ENCODE measurements around the gene RALBP1. TPM values are rescaled to one million over a fixed set of nuclear protein-coding genes. Genes with fewer than 3 reads are reported as not detected.

Gene RALBP1
- polyA plus RNA-seq, 3 donors: 12.8 to 45.7 (median 25.7) TPM

- WGBS, 3 donors: 94 to 97% (median 94%) methylated on average over 11 of the region's 11 CpGs
- H3K27ac ChIP-seq (ENCODE audit: low read depth, low read length): no peak overlapping the region
These were observed 59.5 kb downstream of the RALBP1 start for GRCh38 chr18:9534844-9535243.

DNA sequence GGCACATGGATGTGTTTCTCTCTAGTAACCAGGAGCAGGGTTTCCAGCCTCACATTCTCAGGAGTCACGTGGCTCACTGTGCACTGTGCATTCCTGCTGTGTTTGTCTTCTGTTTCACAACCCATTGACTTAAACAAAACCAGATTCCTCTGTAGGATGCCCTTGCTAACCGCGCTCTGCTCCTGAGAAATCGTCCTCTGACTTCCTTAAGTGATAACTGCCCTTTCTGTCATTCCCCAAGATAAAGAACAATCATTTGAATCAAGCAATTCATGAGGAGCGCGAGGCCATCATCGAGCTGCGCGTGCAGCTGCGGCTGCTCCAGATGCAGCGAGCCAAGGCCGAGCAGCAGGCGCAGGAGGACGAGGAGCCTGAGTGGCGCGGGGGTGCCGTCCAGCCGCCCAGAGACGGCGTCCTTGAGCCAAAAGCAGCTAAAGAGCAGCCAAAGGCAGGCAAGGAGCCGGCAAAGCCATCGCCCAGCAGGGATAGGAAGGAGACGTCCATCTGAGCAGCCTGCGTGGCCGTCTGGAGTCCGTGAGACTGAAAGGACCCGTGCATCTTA lies 60.2 kb downstream of the RALBP1 start:
- WGBS, 3 donors: 85 to 94% (median 87%) methylated on average over 27 of the region's 27 CpGs
- H3K27ac ChIP-seq (ENCODE audit: low read depth, low read length): no peak overlapping the region

- no peak overlapping the region for H3K27ac ChIP-seq (ENCODE audit: low read depth, low read length)
- WGBS, 3 donors: 95 to 96% (median 95%) methylated on average over 17 to 19 of the region's 24 CpGs
These were observed 61.2 kb downstream of the RALBP1 start for GRCh38 chr18:9536354-9537152.

DNA sequence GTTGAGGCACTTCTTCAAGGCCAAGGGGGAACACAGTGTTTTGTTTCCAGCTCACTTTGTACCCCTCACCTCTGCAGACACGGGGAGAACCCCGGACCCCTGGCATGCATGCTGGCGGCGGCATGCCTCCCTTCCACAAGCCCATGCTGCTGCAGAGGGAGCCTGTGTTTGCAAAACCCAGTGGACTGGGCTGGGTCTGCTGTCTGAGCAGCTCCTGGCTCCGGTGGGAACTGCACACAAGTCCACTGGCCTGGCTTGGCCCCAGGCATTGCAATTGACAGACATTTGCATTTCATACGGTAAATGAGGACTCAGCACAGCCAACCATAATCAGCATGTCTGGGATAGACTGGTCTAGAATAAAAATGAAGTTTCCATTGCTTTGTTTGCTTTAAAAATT lies 62.4 kb downstream of the RALBP1 start:
- no peak overlapping the region for H3K27ac ChIP-seq (ENCODE audit: low read depth, low read length)
- WGBS, 3 donors: 60 to 91% (median 86%) methylated on average over 6 of the region's 6 CpGs

DNA sequence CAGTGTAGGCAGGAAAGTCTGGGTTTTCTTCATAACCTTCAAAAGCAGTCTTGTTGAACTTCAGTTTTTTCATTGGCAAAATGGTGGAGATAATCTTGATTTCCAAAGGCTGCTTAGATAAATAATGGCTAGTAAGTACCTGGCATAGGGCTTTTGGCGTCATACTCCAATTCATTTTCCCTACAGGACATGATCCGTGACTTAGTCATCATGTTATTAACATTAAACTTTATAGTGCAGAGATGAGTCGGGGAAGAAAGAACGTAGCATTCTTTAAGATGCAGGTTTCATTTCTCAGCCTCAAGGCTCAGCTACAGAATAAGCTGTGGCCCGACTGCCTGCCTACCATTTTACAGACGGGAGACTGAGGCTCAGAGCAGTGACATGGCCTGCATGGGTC lies 64.0 kb downstream of the RALBP1 start:
- WGBS, 3 donors: 93 to 98% (median 95%) methylated on average over 6 of the region's 6 CpGs
- no peak overlapping the region for H3K27ac ChIP-seq (ENCODE audit: low read depth, low read length)

DNA sequence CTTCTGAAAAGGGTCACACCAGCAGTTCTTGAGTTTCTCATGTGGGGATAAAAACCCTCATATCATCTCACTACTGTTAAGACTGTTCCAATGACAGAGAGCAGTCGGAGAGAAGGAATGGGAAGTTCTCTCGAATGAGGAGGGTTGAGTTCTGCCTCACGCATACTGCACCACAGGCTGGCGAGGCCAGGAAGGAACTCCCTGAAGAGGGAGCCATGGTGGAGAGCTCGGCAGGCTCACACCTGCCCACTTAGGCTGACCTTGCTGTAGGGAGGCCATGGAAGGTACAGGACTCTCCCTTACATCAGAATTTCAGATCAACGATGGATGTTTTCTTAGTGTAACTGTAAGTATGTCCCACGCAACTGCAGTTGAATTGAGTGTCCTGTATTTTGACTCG lies 64.6 kb downstream of the RALBP1 start:
- 90 to 92% (median 91%) methylated on average over 8 of the region's 8 CpGs for WGBS, 3 donors
- H3K27ac ChIP-seq (ENCODE audit: low read depth, low read length): no peak overlapping the region

DNA sequence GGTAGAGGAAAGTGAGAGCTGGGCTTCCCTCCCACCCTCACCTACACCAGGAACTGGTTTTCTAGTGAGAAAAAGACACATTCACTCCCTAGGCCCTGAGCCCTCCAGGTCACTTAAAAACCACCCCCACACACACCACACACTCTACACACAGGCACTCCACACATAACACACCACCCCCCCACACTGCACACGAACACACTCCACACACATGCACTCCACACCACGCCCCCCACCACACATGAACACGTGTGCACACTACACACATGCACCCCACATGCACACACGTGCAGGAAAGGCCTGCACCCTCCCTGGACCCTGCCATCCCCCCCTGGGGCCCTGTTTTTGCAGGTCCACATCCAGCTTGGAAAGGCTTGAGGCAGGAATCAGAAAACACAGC lies 67.6 kb downstream of the RALBP1 start:
- WGBS, 3 donors: 67 to 87% (median 85%) methylated on average over 4 of the region's 4 CpGs
- H3K27ac ChIP-seq (ENCODE audit: low read depth, low read length): no peak overlapping the region

DNA sequence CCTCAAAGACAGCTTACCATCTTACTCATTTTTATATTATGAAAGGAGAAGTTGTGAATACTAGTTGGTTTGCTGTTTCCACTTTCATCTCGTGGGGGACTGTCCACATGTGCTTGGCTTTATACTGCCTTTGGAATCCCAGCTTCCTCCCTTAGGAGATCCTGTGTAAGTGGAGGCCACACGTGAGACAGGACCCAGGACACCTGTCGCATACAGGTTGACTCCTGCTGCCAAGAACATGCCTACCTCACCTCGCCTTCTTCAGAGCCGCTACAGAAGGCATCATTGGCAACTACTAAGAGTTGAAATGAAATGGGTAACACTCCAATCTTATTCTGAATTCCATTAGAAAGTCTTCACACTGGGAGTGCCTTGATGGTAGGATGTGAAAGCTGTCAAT lies 69.7 kb downstream of the RALBP1 start:
- H3K27ac ChIP-seq (ENCODE audit: low read depth, low read length): no peak overlapping the region
- 79 to 84% (median 79%) methylated on average over 5 of the region's 5 CpGs for WGBS, 3 donors

DNA sequence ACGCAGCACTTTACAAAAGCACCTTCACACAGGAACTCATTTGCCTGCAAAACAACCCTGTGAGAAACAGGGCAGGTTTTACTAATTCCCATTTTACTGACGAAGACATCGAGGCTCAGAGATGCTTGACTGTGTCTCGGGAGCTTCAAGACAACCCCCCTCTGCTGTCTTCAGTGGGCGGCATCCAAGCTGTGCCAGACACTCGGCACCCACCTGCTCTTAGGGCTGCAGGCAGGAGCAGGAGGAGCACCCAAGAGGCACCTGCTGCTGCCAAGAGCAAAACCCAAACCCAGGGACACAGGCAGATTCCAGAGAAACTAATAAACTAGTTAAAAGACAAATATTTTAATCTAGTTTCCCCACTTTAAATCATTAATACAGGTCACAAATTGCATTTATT lies 71.2 kb downstream of the RALBP1 start:
- H3K27ac ChIP-seq (ENCODE audit: low read depth, low read length): no peak overlapping the region
- 84 to 91% (median 87%) methylated on average over 6 of the region's 6 CpGs for WGBS, 3 donors

- no peak overlapping the region for H3K27ac ChIP-seq (ENCODE audit: low read depth, low read length)
- 95 to 97% (median 95%) methylated on average over 7 of the region's 7 CpGs for WGBS, 3 donors
These were observed 72.5 kb downstream of the RALBP1 start for GRCh38 chr18:9547782-9548181.

- 63 to 93% (median 90%) methylated on average over 7 of the region's 7 CpGs for WGBS, 3 donors
- no peak overlapping the region for H3K27ac ChIP-seq (ENCODE audit: low read depth, low read length)
These were observed 74.1 kb downstream of the RALBP1 start for GRCh38 chr18:9549405-9549804.

GRCh38 chr18:9550429-9550828 lies 75.1 kb downstream of the RALBP1 start:
- WGBS, 3 donors: 88 to 94% (median 94%) methylated on average over 4 of the region's 4 CpGs
- no peak overlapping the region for H3K27ac ChIP-seq (ENCODE audit: low read depth, low read length)

DNA sequence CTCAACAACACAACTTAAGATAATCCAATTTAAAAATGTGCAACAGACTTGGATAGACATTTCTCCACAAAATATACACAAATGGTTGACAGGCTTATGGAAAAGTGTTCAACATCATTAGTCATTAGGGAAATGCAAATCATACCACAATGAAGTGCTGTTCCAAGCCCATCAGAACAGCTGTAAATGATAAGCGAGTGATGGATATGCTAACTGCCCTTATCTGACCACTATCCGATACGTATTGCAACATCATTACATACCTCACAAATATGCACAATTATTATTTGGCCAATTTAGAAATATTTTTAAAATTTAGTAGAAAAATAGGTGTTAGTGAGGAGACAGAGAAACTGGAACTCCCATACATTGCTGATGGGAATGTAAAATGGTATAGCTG lies 76.9 kb downstream of the RALBP1 start:
- 88 to 95% (median 94%) methylated on average over 3 of the region's 3 CpGs for WGBS, 3 donors
- no peak overlapping the region for H3K27ac ChIP-seq (ENCODE audit: low read depth, low read length)

DNA sequence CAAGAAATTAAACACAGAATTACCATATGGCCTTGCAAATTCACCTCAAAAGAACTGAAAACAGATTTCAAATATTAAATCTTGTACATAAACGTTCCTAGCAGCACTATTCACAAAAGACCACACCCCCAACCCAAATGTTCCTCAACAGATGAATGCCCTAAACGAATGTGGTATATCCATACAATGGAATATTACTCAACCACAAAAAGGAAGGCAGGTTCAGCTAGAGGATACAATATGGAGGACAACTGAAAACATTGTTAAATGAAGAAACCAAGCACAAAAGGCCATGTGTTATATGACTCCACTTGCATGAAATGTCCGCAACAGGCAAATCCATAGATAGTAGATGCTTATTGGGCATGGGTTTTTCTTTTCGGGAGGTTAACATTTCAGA lies 77.3 kb downstream of the RALBP1 start:
- 91 to 96% (median 93%) methylated on average over 4 of the region's 4 CpGs for WGBS, 3 donors

DNA sequence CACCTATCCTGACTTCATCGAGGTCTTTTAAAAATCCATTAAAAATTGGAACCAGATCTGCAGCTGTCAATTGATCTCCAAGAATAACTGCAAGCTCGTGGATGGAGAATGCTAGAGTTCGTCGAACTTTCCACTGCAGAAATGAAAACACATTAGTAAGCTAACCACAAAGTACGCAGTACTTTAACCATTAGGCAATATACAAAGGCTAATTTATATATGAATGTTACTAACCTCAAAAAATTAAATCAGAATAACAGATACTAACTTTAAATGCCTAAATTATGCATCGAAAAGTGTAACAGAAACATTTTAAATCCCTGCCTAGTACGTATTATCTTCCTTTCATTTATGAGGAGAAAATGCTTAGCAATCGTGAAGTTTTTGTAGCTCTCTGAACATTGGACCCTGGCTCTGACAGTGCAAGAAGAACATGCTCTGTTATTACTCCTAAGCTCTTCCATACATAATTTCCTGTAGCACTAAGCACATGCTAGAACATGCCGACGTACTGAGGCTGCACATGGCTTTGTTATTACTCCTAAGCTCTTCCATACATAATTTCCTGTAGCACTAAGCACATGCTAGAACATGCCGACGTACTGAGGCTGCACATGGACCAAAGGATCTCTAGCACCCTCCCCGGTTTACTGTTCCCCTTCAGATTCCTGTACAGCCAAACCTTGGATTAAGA lies 82.1 kb downstream of the RALBP1 start:
- 92 to 95% (median 93%) methylated on average over 13 of the region's 13 CpGs for WGBS, 3 donors
- no peak overlapping the region for H3K27ac ChIP-seq (ENCODE audit: low read depth, low read length)

More for the DNA sequence above, 77.3 kb downstream of the RALBP1 start:
- H3K27ac ChIP-seq (ENCODE audit: low read depth, low read length): no peak overlapping the region

- H3K27ac ChIP-seq (ENCODE audit: low read depth, low read length): no peak overlapping the region
- 84 to 87% (median 87%) methylated on average over 4 of the region's 4 CpGs for WGBS, 3 donors
These were observed 83.2 kb downstream of the RALBP1 start for GRCh38 chr18:9558387-9559064.

GRCh38 chr18:9559253-9559652 lies 83.9 kb downstream of the RALBP1 start:
- WGBS, 3 donors: 68 to 98% (median 95%) methylated on average over 6 of the region's 6 CpGs
- H3K27ac ChIP-seq (ENCODE audit: low read depth, low read length): no peak overlapping the region

- WGBS, 3 donors: 70 to 89% (median 78%) methylated on average over 2 of the region's 2 CpGs
- H3K27ac ChIP-seq (ENCODE audit: low read depth, low read length): no peak overlapping the region
These were observed 86.4 kb downstream of the RALBP1 start for GRCh38 chr18:9561759-9562158.

- 89 to 92% (median 92%) methylated on average over 4 of the region's 4 CpGs for WGBS, 3 donors
- H3K27ac ChIP-seq (ENCODE audit: low read depth, low read length): no peak overlapping the region
These were observed 87.3 kb downstream of the RALBP1 start for GRCh38 chr18:9562584-9562983.
